GM12878 (cell line): ENCODE data around the gene PARK7. TPM values are rescaled to one million over a fixed set of nuclear protein-coding genes. Genes with fewer than 3 reads are reported as not detected.

ENCODE experiments used
- ATAC-seq: fragments of 200-7000 bp; cut with Tn5 transposase; 3 replicates; pipeline ENCODE4 v1.9.1; 2020; ENCODE audit warnings: mild to moderate bottlenecking, moderate library complexity
- BruUV-seq: library from RNA; stranded (reverse); fragments of 400-500 nt; replicated peaks from 2 replicates; lab custom pipeline; 2021; lab: Mats Ljungman, UMichigan
- CTCF ChIA-PET: fragments of 300-600 bp; sonication (Branson Sonifier 250); formaldehyde crosslinking; extraction: SDS; loops from one replicate; lab custom pipeline; 2021; ENCODE audit warnings: inconsistent platforms; lab: Yijun Ruan, JAX
- POLR2A ChIA-PET: fragments of 350-600 bp; formaldehyde crosslinking; extraction: SDS; loops from one replicate; lab custom pipeline; 2021; ENCODE audit warnings: inconsistent platforms; lab: Charles Lee
- RAD21 ChIA-PET: fragments of 300-600 bp; sonication (Branson Sonifier 250); formaldehyde crosslinking; loops from one replicate; lab custom pipeline; 2023; ENCODE audit warnings: antibody characterized with exemption; ENCODE audit not compliant: unreplicated experiment; lab: Charles Lee
- SMC1A ChIA-PET: fragments of 300-600 bp; sonication (Branson Sonifier 250); formaldehyde crosslinking; loops from one replicate; lab custom pipeline; 2023; ENCODE audit not compliant: unreplicated experiment, uncharacterized antibody; lab: Charles Lee
- DNase-seq: peaks from one replicate; pipeline ENCODE4 v3.0.0-alpha.2; 2011; ENCODE audit warnings: low read depth, low spot score
- FAIRE-seq: peaks from 3 replicates; lab custom pipeline; 2011; peaks lifted over from hg19 to GRCh38; lab: Jason Lieb, UNC
- H2AFZ ChIP-seq: 2 replicates; pipeline ENCODE4 v1.6.0; 2011; ENCODE audit warnings: low read depth, low read length, control low read depth; ENCODE audit not compliant: control insufficient read depth
- H3K27ac ChIP-seq: 2 replicates; pipeline ENCODE4 v1.5.1; 2011; ENCODE audit warnings: control low read depth; ENCODE audit not compliant: control insufficient read depth, insufficient read depth
- H3K27me3 ChIP-seq, 2 experiments: replicated peaks in 1 of 2; 2 replicates each; pipeline versions ENCODE4 v1.6.0 to v1.6.1; 2011; ENCODE audit warnings: low read length in 1 of 2; ENCODE audit not compliant: control insufficient read depth in 2 of 2, insufficient read depth in 2 of 2
- H3K36me3 ChIP-seq, 2 experiments: 2 replicates each; pipeline ENCODE4 v1.5.1; 2011; ENCODE audit warnings: low read length in 1 of 2; ENCODE audit not compliant: control insufficient read depth in 2 of 2, insufficient read depth in 2 of 2
- H3K4me1 ChIP-seq: 2 replicates; pipeline ENCODE4 v1.6.1; 2011; ENCODE audit warnings: mild to moderate bottlenecking, low read length, moderate library complexity, mixed read lengths; ENCODE audit not compliant: control insufficient read depth, insufficient read depth
- H3K4me2 ChIP-seq: 2 replicates; pipeline ENCODE4 v1.6.0; 2011; ENCODE audit warnings: control low read depth; ENCODE audit not compliant: control insufficient read depth, insufficient read depth
- H3K4me3 ChIP-seq: fragments of 200-600 bp; sonication (generic); 2 replicates; pipeline ENCODE4 v1.5.1; 2016
- H3K79me2 ChIP-seq: 2 replicates; pipeline ENCODE4 v1.6.0; 2011; ENCODE audit warnings: low read length; ENCODE audit not compliant: control insufficient read depth, insufficient read depth
- H3K9ac ChIP-seq: 2 replicates; pipeline ENCODE4 v1.8.0; 2011; ENCODE audit warnings: low read length, control low read depth, mixed read lengths; ENCODE audit not compliant: control insufficient read depth, insufficient read depth
- H3K9me3 ChIP-seq: replicated peaks from 3 replicates; pipeline ENCODE4 v1.5.1; 2011; ENCODE audit warnings: mild to moderate bottlenecking, low read length; ENCODE audit not compliant: control insufficient read depth, insufficient read depth
- H4K20me1 ChIP-seq: 2 replicates; pipeline ENCODE4 v1.6.0; 2011; ENCODE audit not compliant: control insufficient read depth, insufficient read depth
- CREM ChIP-seq: IDR thresholded peaks from 2 replicates; pipeline ENCODE4 v1.6.1; 2014; ENCODE audit warnings: antibody characterized with exemption, low read depth
- SMARCA5 ChIP-seq: fragments of 450-650 bp; IDR thresholded peaks from 2 replicates; pipeline ENCODE4 v1.6.1; 2017; ENCODE audit warnings: mild to moderate bottlenecking
- SMC3 ChIP-seq: IDR thresholded peaks from 2 replicates; pipeline ENCODE4 v1.6.1; 2011; ENCODE audit warnings: low read length, improper control_type of control experiment, borderline replicate concordance
- ZNF217 ChIP-seq: fragments of 450-650 bp; IDR thresholded peaks from 2 replicates; pipeline ENCODE4 v1.6.1; 2017; ENCODE audit warnings: antibody characterized with exemption, mild to moderate bottlenecking
- WGBS: methylation state at CpG from one replicate; pipeline ENCODE4 v1.1.6; 2016; ENCODE audit warnings: low lambda C conversion rate; ENCODE audit not compliant: insufficient replicate concordance, insufficient coverage; ENCODE audit errors: missing lambda C conversion rate; 5-methylcytosine and 5-hydroxymethylcytosine counted together
- in situ Hi-C: fragments of 300-500 bp; cut with MboI; formaldehyde crosslinking; loops from 9 replicates; pipeline ENCODE4 v1.14.3; 2018; ENCODE audit warnings: mixed read lengths
- intact Hi-C: fragments of 100-400 bp; cut with micrococcal nuclease; formaldehyde crosslinking; loops from one replicate; pipeline ENCODE4 v1.14.2; 2022; ENCODE audit not compliant: unreplicated experiment
- polyA plus RNA-seq, 11 experiments: library from polyadenylated mRNA; depleted of rRNA in 4 of 11; unstranded in 6 of 11; stranded (reverse) in 5 of 11; fragments of >200 nt; fragmentation: Nextera tagmentation in 4 of 11; fragmentation: Illumina TruSeq in 1 of 11; extraction: Ambion mirVana in 4 of 11; extraction: Trizol in 1 of 11; gene quantifications; 1 replicate in 1 of 11; 2 replicates in 10 of 11; pipeline versions ENCODE4 v1.2.1 to v1.2.3, GENCODE V29; 2011 to 2016; ENCODE audit warnings: inconsistent platforms in 2 of 11, missing spikeins in 2 of 11, low read depth in 1 of 11
- total RNA-seq, 4 experiments: library from RNA; depleted of rRNA in 3 of 4; stranded (reverse); fragments of >200 nt in 3 of 4; fragmentation: Illumina TruSeq in 1 of 4; extraction: Trizol in 1 of 4; gene quantifications; 2 replicates each; pipeline versions ENCODE4 v1.2.1 to v1.2.3, GENCODE V29; 2013 to 2021
- TF ChIP-seq, protein P1 (sequence below): fragments of 450-650 bp; formaldehyde crosslinking; IDR thresholded peaks from 2 replicates; pipeline ENCODE4 v1.4.0; 2022; ENCODE audit warnings: mild to moderate bottlenecking, moderate library complexity
- TF ChIP-seq, protein P2 (sequence below): IDR thresholded peaks from 2 replicates; pipeline ENCODE4 v1.6.1; 2011; ENCODE audit warnings: borderline replicate concordance, low read depth, mild to moderate bottlenecking, moderate library complexity, mixed read lengths, low read length; ENCODE audit not compliant: insufficient read depth; ENCODE audit errors: extremely low read length
- TF ChIP-seq, protein P3 (sequence below): fragments of 150-350 bp; IDR thresholded peaks from 2 replicates; pipeline ENCODE4 v1.6.1; 2014; ENCODE audit warnings: mild to moderate bottlenecking, low read depth, low read length
- TF ChIP-seq, protein P4 (sequence below): IDR thresholded peaks from 2 replicates; pipeline ENCODE4 v1.6.1; 2012; ENCODE audit warnings: mild to moderate bottlenecking, low read depth, low read length

The PARK7 gene
- total and polyA plus RNA-seq, 10 of the 15 experiments (the other 5 are each of a cell fraction or from before 2014, with no cell fraction given) = 267 to 1,056 (median 495) TPM

DNA sequence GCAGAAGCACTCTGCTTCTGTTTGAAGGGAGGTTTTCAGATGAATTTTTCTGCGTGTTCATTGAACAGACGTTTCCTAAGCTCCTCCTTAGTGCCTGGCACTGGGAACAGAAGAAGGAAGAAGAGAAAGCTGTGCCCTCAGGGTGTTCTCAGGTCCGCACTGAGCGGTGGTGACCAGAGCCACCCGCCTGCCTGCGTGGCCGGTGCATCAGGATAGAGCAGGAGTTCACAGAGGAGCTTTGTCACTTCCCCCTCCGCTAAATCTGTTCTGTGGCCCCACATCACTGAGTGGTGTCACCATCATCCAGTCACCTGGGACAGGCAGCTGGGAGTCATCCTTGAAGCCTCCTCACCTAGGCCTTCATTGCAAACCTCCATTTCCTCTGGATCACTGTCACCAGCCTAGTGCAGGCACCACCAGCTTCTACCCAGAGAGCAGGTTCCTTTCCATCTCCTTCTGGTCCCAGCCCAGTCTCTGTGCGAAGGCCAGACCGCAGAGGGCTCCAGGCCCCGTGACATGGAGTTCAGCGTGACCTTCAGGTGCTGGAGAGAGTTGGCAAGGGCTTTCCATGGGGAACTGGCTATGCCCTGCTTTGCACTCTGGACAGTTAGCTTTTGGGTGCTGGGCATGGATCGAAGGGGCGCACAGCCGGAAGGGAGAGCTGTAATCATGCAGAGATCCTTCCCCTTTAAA lies 21.7 kb downstream of the PARK7 start:
- TF ChIP-seq CREM (no peak), ZNF217 (no peak), SMC3 (no peak), SMARCA5 (no peak)
- TF ChIP-seq, protein P1, sequence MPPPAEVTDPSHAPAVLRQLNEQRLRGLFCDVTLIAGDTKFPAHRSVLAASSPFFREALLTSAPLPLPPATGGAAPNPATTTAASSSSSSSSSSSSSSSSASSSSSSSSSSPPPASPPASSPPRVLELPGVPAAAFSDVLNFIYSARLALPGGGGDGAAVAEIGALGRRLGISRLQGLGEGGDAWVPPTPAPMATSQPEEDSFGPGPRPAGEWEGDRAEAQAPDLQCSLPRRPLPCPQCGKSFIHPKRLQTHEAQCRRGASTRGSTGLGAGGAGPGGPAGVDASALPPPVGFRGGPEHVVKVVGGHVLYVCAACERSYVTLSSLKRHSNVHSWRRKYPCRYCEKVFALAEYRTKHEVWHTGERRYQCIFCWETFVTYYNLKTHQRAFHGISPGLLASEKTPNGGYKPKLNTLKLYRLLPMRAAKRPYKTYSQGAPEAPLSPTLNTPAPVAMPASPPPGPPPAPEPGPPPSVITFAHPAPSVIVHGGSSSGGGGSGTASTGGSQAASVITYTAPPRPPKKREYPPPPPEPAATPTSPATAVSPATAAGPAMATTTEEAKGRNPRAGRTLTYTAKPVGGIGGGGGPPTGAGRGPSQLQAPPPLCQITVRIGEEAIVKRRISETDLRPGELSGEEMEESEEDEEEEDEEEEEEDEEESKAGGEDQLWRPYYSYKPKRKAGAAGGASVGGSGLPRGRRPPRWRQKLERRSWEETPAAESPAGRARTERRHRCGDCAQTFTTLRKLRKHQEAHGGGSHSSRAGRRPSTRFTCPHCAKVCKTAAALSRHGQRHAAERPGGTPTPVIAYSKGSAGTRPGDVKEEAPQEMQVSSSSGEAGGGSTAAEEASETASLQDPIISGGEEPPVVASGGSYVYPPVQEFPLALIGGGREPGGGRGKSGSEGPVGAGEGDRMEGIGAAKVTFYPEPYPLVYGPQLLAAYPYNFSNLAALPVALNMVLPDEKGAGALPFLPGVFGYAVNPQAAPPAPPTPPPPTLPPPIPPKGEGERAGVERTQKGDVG (CRISPR knock-in tag) = no peak
- TF ChIP-seq, protein P2, sequence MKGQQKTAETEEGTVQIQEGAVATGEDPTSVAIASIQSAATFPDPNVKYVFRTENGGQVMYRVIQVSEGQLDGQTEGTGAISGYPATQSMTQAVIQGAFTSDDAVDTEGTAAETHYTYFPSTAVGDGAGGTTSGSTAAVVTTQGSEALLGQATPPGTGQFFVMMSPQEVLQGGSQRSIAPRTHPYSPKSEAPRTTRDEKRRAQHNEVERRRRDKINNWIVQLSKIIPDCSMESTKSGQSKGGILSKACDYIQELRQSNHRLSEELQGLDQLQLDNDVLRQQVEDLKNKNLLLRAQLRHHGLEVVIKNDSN = no peak
- TF ChIP-seq, protein P3, sequence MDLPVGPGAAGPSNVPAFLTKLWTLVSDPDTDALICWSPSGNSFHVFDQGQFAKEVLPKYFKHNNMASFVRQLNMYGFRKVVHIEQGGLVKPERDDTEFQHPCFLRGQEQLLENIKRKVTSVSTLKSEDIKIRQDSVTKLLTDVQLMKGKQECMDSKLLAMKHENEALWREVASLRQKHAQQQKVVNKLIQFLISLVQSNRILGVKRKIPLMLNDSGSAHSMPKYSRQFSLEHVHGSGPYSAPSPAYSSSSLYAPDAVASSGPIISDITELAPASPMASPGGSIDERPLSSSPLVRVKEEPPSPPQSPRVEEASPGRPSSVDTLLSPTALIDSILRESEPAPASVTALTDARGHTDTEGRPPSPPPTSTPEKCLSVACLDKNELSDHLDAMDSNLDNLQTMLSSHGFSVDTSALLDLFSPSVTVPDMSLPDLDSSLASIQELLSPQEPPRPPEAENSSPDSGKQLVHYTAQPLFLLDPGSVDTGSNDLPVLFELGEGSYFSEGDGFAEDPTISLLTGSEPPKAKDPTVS = no peak
- TF ChIP-seq, protein P4, sequence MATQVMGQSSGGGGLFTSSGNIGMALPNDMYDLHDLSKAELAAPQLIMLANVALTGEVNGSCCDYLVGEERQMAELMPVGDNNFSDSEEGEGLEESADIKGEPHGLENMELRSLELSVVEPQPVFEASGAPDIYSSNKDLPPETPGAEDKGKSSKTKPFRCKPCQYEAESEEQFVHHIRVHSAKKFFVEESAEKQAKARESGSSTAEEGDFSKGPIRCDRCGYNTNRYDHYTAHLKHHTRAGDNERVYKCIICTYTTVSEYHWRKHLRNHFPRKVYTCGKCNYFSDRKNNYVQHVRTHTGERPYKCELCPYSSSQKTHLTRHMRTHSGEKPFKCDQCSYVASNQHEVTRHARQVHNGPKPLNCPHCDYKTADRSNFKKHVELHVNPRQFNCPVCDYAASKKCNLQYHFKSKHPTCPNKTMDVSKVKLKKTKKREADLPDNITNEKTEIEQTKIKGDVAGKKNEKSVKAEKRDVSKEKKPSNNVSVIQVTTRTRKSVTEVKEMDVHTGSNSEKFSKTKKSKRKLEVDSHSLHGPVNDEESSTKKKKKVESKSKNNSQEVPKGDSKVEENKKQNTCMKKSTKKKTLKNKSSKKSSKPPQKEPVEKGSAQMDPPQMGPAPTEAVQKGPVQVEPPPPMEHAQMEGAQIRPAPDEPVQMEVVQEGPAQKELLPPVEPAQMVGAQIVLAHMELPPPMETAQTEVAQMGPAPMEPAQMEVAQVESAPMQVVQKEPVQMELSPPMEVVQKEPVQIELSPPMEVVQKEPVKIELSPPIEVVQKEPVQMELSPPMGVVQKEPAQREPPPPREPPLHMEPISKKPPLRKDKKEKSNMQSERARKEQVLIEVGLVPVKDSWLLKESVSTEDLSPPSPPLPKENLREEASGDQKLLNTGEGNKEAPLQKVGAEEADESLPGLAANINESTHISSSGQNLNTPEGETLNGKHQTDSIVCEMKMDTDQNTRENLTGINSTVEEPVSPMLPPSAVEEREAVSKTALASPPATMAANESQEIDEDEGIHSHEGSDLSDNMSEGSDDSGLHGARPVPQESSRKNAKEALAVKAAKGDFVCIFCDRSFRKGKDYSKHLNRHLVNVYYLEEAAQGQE = no peak
- Histone ChIP-seq H2AFZ (no peak overlapping the region), H3K27me3 (no peaks in the 10 kb centered on the region), H3K4me2 (no peak overlapping the region), H3K79me2 (no peaks in the 10 kb centered on the region; the same call in 1 of the 2 replicates), H3K9ac (no peak overlapping the region), H3K36me3 (peaks cover 31 to 46% of the 10 kb centered on the region in 2 experiments), H4K20me1 (no peaks in the 10 kb centered on the region; the same call in 1 of the 2 replicates), H3K4me3 (no peak overlapping the region), H3K9me3 (no peaks in the 10 kb centered on the region), H3K4me1 (peaks cover 4% of the 10 kb centered on the region; the same call in 1 of the 2 replicates), H3K27ac (no peak overlapping the region)
- ChIA-PET CTCF (interaction anchor here (0.5 to 13.3 kb wide), 18 partner anchors 8 to 489 kb away, joined by 3 to 263 read pairs (median 4); no protein-coding TSS in a partner anchor), SMC1A (interaction anchor here (1.0 to 6.1 kb wide), 9 partner anchors 11 to 1218 kb away, joined by 3 to 58 read pairs (median 3); no protein-coding TSS in a partner anchor), RAD21 (interaction anchor here (0.6 to 2.7 kb wide), 6 partner anchors 29 to 332 kb away, joined by 3 to 13 read pairs (median 4); no protein-coding TSS in a partner anchor), POLR2A (no interaction called here)
- WGBS = 93% methylated on average over 15 of the region's 15 CpGs
- no TSS peak for BruUV-seq
- no peak for ATAC-seq
- DNase-seq = no peak
- no peak for FAIRE-seq
- intact Hi-C loops = loop anchor here (2.0 to 5.0 kb wide), 3 partner anchors 34 to 366 kb away; no protein-coding TSS in a partner anchor
- in situ Hi-C loops = no loop called here
